ENCODE measurements around the gene UBE2S.

Gene UBE2S

GRCh38 chr19:55407800-55408532 lies 378 bp upstream of the UBE2S start:
- TF ChIP-seq REST (IDR thresholded peaks at IDR 0.05; ENCODE audit: insufficient read depth in 1 of 2, low read depth in 2 of 2, low read length in 2 of 2): no peak
- no peak for TF ChIP-seq FOXP2 (optimal IDR thresholded peaks at IDR 0.05; ENCODE audit: borderline replicate concordance, extremely low read depth, extremely low read length, insufficient read depth)

- no peak for TF ChIP-seq SIN3A (IDR thresholded peaks at IDR 0.05; ENCODE audit: borderline replicate concordance, insufficient read depth, low read length)
- TF ChIP-seq REST (IDR thresholded peaks at IDR 0.05; ENCODE audit: insufficient read depth in 1 of 2, low read depth in 2 of 2, low read length in 2 of 2): no peak
- TF ChIP-seq TAF1 (IDR thresholded peaks at IDR 0.05; ENCODE audit: borderline replicate concordance, insufficient read depth, low read length): no peak
- no peak for TF ChIP-seq FOXP2 (optimal IDR thresholded peaks at IDR 0.05; ENCODE audit: borderline replicate concordance, extremely low read depth, extremely low read length, insufficient read depth)
- TF ChIP-seq POLR2AphosphoS5 (IDR thresholded peaks at IDR 0.05; ENCODE audit: low read depth, low read length): no peak
Measured at GRCh38 chr19:55406826-55407549, 600 bp downstream of the UBE2S start.

GRCh38 chr19:55406091-55406825 lies 1.3 kb downstream of the UBE2S start:
- TF ChIP-seq POLR2AphosphoS5 (IDR thresholded peaks at IDR 0.05; ENCODE audit: low read depth, low read length) (no peak), FOXP2 (optimal IDR thresholded peaks at IDR 0.05; ENCODE audit: borderline replicate concordance, extremely low read depth, extremely low read length, insufficient read depth) (no peak), TAF1 (IDR thresholded peaks at IDR 0.05; ENCODE audit: borderline replicate concordance, insufficient read depth, low read length) (no peak), SIN3A (IDR thresholded peaks at IDR 0.05; ENCODE audit: borderline replicate concordance, insufficient read depth, low read length) (no peak), REST (IDR thresholded peaks at IDR 0.05; ENCODE audit: insufficient read depth in 1 of 2, low read depth in 2 of 2, low read length in 2 of 2) (no peak)

GRCh38 chr19:55405638-55406037 lies 1.9 kb downstream of the UBE2S start:
- TF ChIP-seq TAF1 (IDR thresholded peaks at IDR 0.05; ENCODE audit: borderline replicate concordance, insufficient read depth, low read length): no peak

GRCh38 chr19:55402509-55402908 lies 5.1 kb downstream of the UBE2S start:
- TF ChIP-seq TAF1 (IDR thresholded peaks at IDR 0.05; ENCODE audit: borderline replicate concordance, insufficient read depth, low read length) (no peak), SIN3A (IDR thresholded peaks at IDR 0.05; ENCODE audit: borderline replicate concordance, insufficient read depth, low read length) (no peak), REST (IDR thresholded peaks at IDR 0.05; ENCODE audit: insufficient read depth in 1 of 2, low read depth in 2 of 2, low read length in 2 of 2) (no peak), POLR2AphosphoS5 (IDR thresholded peaks at IDR 0.05; ENCODE audit: low read depth, low read length) (no peak), FOXP2 (optimal IDR thresholded peaks at IDR 0.05; ENCODE audit: borderline replicate concordance, extremely low read depth, extremely low read length, insufficient read depth) (no peak)
